ENCODE data around the gene ADAM17.
"Not testable (repeated sequence)": the region's sequence is repeated elsewhere in the genome, so short reads cannot be mapped to it uniquely, and the experiment has no call there.

Gene ADAM17

GRCh38 chr2:9565436-9566153, 10.0 kb upstream of the ADAM17 start:
- DNase-seq = peak; percentile 81

GRCh38 chr2:9560628-9561027, 5.0 kb upstream of the ADAM17 start:
- no peak for DNase-seq

- DNase-seq = peak; percentile 40
These were observed 3.3 kb upstream of the ADAM17 start for GRCh38 chr2:9558948-9559381.

- no peak for DNase-seq
These were observed 602 bp upstream of the ADAM17 start for GRCh38 chr2:9556121-9556743.

GRCh38 chr2:9554921-9555296, 721 bp downstream of the ADAM17 start:
- DNase-seq = peak; percentile 67

GRCh38 chr2:9552219-9553178, 3.1 kb downstream of the ADAM17 start:
- DNase-seq = no peak

GRCh38 chr2:9550859-9551391, 4.7 kb downstream of the ADAM17 start:
- not testable (repeated sequence) for DNase-seq

- DNase-seq = no peak
These were observed 6.2 kb downstream of the ADAM17 start for GRCh38 chr2:9549420-9549819.

- no peak for DNase-seq
These were observed 7.1 kb downstream of the ADAM17 start for GRCh38 chr2:9548506-9548905.

GRCh38 chr2:9547262-9547991, 8.2 kb downstream of the ADAM17 start:
- DNase-seq = no peak

GRCh38 chr2:9545502-9545901, 10.1 kb downstream of the ADAM17 start:
- DNase-seq = no peak

- DNase-seq = no peak
These were observed 12.1 kb downstream of the ADAM17 start for GRCh38 chr2:9543557-9543956.

GRCh38 chr2:9539531-9539930, 16.1 kb downstream of the ADAM17 start:
- DNase-seq = no peak

GRCh38 chr2:9538000-9538507, 17.6 kb downstream of the ADAM17 start:
- no peak for DNase-seq

GRCh38 chr2:9536504-9536903, 19.1 kb downstream of the ADAM17 start:
- DNase-seq = no peak

GRCh38 chr2:9535177-9535576, 20.5 kb downstream of the ADAM17 start:
- no peak for DNase-seq

- DNase-seq = no peak
These were observed 22.0 kb downstream of the ADAM17 start for GRCh38 chr2:9533663-9534062.

GRCh38 chr2:9532421-9532820, 23.2 kb downstream of the ADAM17 start:
- no peak for DNase-seq

GRCh38 chr2:9527995-9528787, 27.4 kb downstream of the ADAM17 start:
- no peak for DNase-seq

GRCh38 chr2:9525266-9525665, 30.4 kb downstream of the ADAM17 start:
- DNase-seq = no peak

- no peak for DNase-seq
These were observed 31.3 kb downstream of the ADAM17 start for GRCh38 chr2:9524291-9524690.
